ENCODE results near the gene CS.
A peak's percentile ranks its signal among the peaks of the same experiment; 100 is the strongest.
"Not testable (repeated sequence)": the region's sequence is repeated elsewhere in the genome, so short reads cannot be mapped to it uniquely, and the experiment has no call there.

CS gene

DNA sequence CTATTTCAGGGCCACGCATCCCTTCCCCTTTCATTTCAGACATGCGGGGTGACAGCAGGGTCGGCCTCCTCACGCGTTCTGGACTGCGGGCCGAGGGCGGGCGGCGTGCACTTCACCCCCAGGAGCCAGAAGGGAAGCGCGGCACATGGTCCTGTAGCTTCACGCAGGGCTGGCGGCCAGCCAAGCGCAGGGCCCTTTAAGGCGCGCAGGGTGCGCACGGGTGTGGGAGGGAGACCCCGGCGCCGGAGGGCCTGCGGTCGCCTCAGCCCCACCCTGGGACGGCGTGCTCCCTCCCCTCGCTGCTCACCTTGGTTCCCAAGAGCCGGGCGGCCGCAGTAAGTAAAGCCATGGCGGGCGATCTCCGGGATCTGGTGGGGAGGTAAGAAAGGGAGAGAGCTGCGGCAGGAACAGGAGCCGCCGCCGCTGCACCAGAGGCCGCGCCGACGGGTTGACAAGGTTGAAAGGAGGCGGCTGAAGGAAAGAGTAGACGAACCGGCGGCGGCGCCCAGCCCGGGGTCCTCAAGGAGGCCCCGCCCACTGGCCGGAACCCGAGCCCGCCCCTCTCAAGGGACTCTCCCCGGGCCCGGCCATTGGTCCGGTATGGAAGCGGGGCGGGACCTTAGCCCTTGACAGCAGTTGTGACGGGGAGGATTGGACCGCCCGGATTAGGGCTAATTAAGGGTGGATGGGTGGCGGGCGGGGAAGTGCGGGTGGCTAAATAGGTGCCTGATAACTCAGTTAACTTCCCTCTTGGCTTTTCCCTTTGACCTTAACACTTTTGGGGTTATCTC is at the start of gene CS:
TSS of gene CS (minus strand) at position 478 of the 791 bp plus-strand sequence. CDS start at position 349, 129 bp downstream.
- peak; percentile 95 for DNase-seq

DNA sequence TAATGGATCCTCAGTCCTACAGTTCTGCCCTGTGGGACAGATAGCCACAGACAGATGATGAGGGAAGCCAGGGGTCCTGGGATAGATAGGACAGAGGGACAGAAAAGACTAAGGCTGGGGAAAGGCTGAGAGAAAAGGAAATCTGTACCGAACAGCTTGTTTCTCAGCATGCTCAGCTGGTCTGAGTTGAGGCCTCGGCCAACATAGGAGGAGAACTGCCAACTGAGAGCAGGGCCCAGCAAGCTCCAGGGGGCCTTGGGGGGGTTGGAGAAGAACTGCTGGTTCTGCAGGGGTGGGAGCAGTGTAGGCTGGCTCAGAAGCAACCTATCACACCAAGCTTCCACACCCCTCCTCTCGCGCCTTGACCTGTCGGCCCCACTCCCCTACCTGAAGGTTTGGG is 48.6 kb upstream of the CS start:
- no peak for DNase-seq

DNA sequence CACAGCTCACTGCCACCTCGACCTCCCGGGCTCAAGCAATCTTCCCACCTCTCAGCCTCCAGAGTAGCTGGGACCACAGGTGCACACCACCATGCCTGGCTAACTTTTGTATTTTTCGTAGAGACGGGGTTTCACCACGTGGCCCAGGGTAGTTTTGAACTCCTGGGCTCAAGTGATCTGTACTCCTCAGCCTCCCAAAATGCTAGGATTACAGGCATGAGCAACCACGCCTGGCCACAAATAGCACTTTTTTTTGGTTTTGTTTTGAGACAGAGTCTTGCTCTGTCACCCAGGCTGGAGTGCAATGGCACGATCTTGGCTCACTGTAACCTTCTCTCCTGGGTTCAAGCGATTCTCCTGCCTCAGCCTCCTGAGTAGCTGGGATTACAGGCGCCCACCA is 47.1 kb upstream of the CS start:
- not testable (repeated sequence) for DNase-seq

DNA sequence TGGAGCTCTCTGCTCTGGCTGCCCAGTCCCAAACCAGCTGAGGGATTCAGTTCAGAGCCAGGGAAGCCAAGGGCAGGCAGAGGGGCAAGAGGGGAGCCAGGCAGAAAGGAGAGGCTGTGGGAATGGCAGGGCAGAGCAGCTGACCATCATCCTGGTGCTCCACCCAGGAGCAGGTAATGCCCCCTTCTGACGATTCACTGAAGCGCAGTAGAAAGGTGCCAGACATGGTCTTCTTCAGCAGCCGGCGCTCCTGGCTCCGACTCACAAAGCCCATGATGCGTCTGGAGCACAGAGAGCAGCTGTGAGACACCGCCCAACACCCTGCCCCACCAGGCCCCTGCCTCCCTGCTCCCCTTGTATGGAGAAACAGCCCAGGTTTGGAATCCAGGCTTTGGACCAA is 46.5 kb upstream of the CS start:
- DNase-seq: no peak

DNA sequence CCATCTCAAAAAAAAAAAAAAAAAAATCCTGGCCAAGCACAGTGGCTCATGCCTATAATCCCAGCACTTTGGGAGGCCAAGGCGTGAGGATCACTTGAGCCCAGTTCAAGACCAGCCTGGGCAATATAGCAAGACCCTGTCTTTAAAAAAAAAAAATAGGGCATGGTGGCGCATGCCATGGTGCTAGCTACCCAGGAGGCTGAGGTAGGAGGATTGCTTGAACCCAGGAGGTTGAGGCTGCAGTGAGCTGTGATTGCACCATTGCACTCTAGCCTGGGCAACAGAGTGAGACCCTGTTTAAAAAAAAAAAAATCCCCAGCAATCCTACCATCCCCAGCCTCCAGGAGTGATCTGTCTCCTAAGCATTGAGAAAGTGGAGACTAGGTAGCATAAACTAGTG is 42.2 kb upstream of the CS start:
- DNase-seq: not testable (repeated sequence)

GRCh38 chr12:56341616-56342015 is 41.5 kb upstream of the CS start:
- no peak for DNase-seq

- DNase-seq: no peak
Observed at GRCh38 chr12:56339158-56339422, 39.0 kb upstream of the CS start.

DNA sequence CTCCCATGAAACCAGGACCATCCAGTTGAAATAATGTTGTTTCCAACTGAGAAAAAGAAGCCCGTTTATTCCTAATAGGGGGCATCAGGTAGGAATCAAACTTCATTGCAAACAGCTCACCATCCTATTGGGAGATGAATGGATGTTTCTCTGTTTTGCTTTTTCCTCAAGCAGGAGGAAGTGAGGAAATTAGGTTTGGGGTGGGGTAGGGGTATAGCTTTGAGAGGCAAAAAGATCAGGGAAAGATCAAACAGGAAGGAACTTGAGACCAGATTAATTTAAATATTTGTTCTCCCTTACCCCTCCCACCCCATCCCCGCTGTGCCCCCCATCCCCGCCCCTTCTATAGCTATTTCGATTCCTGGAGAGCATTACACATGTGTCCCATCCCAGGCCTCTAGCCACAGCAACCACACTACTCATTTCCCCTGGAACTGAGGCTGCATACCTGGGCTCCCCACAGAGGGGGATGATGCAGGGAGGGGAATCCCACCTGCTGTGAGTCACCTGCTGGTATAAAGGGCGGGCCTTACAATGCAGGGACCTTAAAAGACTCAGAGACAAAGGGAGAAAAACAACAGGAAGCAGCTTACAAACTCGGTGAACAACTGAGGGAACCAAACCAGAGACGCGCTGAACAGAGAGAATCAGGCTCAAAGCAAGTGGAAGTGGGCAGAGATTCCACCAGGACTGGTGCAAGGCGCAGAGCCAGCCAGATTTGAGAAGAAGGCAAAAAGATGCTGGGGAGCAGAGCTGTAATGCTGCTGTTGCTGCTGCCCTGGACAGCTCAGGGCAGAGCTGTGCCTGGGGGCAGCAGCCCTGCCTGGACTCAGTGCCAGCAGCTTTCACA is 38.4 kb upstream of the CS start, which contains the start of gene IL23A:
TSS of gene IL23A (plus strand) at position 577 of the 850 bp plus-strand sequence. CDS start at position 738, 161 bp downstream.
- no peak for DNase-seq

DNA sequence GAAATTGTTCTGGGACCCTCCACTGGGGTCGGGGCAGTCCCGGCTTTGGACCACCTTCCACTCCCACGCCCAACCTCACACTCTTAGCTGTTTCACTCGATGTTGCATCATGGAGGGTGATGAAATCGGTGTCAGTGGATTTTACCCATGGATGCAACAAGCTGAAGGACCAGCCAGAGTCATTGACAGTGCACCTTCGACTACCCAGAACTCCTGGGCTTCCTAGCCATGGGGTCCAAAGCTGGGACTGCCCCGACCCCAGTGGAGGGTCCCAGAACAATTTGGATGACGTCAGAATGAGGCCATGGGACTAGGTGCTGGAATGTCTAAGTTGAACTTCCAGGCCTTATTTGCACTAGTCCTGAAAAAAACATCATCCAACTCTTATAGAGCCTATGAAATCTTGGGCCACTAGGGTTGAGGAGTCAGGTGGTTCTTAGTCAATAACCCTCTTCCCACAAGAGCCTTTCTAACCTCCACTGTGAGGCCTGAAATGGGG is 37.7 kb upstream of the CS start:
- no peak for DNase-seq

GRCh38 chr12:56336361-56337167 is 36.4 kb upstream of the CS start:
- no peak for DNase-seq

DNA sequence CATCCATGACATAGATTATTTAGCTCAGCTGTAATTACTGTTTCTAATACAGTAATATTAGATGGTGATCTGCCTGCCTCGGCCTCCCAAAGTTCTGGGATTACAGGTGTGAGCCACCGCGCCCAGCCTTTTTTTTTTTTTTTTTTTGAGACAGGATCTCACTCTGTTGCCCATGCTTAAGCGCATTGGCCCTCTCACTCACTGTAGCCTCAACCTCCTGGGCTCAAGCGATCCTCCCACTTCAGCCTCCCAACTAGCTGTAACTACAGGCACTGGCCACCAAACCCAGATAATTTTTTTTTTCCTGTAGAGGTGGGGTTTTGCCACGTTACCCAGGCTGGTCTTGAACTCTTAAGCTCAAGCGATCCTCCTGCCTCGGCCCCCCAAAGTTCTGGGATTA is 35.4 kb upstream of the CS start:
- not testable (repeated sequence) for DNase-seq

GRCh38 chr12:56334490-56334793 is 34.3 kb upstream of the CS start:
- no peak for DNase-seq

GRCh38 chr12:56333679-56334489 is 33.8 kb upstream of the CS start, which contains the start of gene PAN2:
Gene PAN2, minus strand, starts transcription at chr12:56334000. Its CDS starts 906 bp downstream, at chr12:56333094.
- peak; percentile 92 for DNase-seq

DNA sequence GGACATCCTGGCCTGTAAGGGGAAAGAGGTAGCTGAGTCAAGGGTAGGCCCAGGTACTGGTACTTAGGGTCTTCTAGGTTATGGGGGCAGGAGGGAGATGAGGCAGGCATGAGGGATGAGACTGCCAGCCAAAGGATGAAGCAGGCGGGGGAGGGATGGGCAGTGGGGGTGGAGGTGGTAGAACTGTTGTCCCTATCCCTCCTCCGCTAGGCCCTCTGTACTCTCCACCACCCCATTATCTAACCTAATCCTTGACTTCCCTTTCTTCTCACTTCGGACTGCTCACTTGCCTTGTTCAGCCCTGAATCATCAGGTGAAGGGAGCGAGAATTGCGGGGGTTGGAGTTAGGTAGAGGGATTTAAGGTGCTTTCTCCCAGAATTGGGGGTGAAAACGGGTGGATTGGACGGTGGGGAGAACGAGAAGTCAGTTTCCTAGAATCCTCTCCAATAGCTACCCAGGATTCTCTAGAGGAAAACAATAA is 33.1 kb upstream of the CS start:
- no peak for DNase-seq

DNA sequence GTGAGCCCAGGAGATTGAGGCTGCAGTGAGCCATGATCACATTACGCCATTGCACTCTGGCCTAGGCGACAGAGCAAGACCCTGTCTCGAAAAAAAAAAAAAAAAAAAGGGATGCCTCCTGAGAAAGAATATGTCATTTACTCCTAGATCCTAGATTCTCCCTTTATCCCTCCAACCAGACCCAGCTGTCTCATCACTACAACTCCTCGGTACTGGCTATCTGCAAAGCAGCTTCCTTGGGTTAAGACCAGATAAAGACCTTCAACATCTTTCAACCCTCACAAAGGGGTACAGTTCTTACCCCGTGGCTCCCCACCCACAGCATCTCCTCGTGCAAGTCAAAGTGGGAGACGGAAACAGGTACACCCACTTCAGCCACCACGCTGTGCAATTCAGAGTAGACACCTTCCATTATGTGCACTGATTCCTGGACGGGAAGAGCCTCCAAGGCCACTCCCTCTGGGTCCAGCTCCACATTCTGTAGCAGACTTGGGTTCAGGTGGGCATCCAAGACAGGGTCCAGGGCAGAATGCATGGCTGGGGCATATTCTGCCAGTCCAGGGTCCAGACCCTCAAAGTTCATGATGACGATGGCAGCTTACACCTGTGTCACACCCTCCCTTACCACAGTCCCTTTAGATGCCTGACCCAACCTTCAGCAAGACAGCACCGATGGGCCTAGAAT is 32.5 kb upstream of the CS start:
- no peak for DNase-seq

DNA sequence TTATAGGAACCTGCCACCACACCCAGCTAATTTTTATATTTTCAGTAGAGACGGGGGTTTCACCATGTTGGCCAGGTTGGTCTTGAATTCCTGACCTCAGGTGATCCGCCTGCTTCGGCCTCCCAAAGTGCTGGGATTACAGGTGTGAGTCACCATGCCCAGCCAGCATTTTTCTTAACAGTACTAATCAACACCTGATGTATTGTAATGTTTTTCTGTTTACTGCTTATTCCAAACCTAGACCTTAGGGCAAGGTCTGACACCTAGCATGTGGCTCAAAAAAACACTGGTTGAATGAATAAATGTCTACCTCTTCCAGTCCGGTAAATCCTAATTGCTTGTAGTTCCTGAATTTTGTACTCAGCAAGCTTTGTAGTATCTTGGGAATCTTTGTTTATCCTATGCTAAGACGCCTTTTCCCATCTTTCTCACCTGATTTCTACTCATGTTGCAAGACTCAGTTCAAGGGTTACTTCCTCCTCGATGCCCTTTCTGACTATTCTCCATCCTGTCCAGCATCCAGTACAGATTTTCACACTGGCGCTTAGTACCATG is 30.9 kb upstream of the CS start:
- no peak for DNase-seq

DNA sequence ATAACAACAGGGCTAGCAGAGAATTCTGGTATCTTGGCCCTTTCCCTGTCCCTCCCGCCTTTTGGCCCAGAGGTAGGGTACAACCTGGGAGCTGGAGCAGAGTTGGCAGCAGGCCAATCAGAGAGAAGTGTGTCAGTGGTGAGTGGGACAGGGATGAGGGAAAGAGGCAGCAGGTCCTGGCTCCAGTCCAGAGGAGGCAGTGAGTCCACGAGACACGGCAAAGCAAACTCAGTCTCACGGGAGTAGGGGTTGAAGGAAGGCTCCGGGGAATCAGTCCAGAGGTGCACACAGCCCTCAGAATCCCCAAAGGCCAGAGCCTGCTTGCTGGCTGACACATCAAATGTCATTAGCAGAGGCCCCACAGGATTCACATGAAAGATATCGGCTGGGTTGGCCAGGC is 26.4 kb upstream of the CS start:
- no peak for DNase-seq

DNA sequence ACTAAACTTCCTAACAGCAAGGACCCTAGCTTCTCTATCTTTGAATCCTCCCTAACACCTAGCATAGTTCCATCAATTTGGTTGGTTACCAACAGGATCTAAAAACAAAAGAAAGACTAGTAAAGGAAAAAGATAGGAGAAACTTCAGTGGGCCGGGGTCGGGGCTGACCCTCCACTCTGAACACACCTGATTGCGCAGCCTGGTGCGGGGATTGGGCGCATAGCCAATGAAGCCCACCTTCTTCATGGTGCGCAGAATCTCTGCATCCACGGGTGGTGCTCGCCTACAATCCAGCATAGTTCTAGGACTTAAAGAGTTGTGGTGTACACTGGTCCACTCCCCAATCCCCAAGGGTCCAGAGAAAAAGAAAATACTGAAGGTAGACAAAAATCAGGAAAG is 26.0 kb upstream of the CS start:
- no peak for DNase-seq

DNA sequence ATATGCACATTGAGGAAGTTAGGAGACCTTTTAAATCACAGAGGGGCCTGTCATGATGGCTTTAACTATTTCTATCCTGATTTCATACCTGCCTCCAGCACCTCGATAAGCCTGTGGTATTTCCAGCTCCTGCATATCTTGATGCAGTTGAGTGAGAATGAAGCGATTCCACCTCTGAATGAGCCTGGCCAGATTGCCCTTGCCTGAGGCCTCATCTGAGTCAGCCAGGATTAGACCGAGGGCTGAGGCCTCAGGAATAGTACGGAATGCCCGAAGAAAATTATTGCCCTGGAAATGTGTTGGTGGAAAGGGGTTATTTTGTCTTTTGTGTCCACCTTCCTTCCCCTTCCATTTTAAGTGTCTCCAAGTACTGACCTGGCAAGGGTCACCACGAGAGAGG is 24.1 kb upstream of the CS start:
- no peak for DNase-seq

GRCh38 chr12:56321610-56322009 is 21.5 kb upstream of the CS start:
- DNase-seq: not testable (repeated sequence)

DNA sequence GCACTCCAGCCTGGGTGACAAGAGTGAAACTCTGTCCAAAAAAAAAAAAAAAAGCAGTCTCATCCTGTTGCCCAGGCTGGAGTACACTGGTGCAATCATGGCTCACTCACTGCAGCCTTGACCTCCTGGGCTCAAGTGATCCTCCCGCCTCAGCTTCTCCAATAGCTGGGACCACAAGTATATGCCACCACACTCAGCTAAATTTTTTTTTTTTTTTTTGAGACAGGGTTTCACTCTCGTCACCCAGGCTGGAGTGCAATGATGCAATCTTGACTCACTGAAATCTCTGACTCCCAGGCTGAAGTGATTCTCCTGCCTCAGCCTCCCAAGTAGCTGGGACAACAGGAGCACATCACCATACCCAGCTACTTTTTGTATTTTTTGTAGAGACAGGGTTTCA is 20.9 kb upstream of the CS start:
- no peak for DNase-seq
